Non-pigmented ciliary epithelial cell (primary cell): ENCODE results near the gene CGREF1.
A peak's percentile ranks its signal among the peaks of the same experiment; 100 is the strongest.

Experiments used
- DNase-seq: peaks from one replicate; pipeline ENCODE4 v3.0.0-alpha.2; 2010; ENCODE audit warnings: low read depth

Gene CGREF1

DNA sequence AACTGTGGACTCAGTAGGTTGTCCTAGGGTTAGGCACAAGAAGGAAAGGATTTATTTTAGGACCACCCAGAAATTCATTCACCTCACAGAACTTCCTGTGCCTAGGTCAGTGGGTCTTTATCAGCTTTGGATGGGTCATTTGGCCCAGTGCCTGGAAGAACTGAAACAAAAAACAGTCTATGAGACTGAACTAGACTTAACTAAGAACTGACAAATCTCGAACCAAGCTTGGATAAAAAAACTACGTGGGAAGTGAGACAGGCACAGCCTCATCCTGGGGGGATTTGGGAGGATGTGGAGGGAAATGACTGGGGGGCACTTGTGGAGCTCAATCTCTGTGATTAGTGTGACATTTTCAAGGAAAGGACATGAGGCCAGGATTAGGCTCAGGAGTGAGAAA lies 45.1 kb downstream of the CGREF1 start:
- DNase-seq, result no peak

DNA sequence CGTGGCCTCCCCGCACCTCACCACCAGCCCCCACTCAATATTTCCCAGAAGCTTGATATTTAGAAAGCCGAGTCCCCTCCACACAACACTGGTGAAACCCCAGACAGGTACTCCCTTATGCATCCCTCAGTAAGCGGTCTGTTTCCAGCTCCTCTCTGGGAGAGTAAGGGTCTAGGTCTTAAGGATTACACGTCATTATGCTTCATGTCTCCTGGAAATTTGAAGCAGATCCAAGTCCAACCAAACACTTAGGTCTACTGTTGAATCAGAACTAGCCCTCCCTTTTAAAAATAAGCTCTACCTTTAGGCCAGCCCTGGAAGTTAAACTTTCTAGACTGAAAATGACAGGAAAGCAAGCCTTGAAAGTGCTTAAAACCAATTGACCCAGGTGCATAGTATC lies 46.0 kb downstream of the CGREF1 start:
- DNase-seq, result no peak

DNA sequence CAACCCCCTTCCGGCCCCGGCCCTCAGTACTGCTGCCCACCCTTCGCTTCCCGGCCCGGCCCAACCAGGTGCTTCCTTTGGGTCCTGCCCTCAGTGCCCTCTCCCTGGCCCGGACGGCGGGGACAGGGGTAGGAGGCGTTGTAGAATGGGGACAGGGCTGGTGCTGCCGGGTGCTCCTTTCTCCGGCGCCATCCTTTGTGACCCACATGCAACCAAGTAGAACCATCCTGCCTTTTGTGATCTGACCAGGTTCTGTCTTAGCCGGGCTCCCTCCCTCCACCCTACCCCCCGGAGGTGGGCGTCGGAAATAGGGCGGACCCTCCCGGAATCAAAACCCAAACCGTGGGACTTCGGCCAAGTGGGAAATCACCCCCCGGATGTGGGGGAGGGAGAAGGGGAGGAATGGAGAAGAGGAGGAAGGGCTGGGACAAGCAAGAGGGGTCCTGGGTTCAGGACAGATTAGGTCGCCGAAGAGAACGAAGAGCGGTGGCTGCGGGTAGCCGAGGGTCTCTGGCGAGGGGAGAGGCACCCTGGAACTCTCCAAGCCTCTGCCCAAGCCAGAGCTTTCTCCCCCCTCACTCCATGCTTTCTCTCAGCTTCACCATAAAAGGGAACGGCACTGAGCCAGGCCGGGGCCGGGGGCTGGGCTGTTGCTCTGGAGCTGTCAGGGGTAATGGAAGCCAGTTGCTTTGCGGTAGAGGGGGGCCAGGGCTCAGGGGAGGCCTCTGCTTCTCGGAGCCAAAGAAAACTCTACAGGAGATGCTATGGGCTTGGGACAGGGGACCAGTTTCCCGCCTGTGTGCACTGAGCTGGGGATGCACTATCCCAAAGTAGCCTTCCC lies 46.7 kb downstream of the CGREF1 start:
- DNase-seq, result no peak

DNA sequence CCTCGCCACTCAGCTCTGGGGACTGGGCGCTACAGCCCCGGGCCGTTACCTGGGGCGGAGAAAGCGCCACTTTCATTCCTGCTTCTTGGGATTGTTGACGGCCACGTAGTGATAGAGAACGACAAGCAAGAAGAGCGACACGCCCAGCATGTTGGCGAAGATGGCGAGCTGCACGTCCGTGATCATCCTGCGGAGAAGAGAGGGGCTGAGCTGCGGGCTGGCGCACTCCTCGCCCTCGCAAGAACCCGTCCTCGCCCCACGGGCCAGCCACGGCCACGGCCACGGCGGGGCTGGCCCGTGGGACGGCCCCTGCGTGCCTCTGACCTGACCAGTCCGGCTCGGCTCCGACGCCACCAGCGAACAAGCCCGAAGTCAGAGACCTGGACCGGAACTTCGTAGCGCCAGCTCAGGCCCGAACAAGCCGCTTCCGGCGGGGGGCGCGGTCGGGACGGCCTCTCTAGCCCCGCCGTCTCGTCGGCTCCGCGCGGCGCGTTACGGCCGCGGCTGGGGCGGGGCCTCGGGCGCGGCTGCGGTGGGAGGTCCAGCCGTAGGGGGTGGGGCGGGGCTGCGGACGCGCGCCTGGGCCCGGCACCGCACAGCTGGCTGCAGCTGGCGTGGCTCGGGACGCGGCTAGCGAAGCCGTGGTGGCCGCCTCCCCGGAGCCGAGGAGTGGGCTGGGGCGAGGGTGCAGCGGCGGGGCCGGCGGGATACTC lies 47.5 kb downstream of the CGREF1 start, which contains the start of gene OST4:
Gene OST4 (minus strand): TSS at position 378 of the 713 bp plus-strand sequence.
- DNase-seq, result peak; percentile 53

DNA sequence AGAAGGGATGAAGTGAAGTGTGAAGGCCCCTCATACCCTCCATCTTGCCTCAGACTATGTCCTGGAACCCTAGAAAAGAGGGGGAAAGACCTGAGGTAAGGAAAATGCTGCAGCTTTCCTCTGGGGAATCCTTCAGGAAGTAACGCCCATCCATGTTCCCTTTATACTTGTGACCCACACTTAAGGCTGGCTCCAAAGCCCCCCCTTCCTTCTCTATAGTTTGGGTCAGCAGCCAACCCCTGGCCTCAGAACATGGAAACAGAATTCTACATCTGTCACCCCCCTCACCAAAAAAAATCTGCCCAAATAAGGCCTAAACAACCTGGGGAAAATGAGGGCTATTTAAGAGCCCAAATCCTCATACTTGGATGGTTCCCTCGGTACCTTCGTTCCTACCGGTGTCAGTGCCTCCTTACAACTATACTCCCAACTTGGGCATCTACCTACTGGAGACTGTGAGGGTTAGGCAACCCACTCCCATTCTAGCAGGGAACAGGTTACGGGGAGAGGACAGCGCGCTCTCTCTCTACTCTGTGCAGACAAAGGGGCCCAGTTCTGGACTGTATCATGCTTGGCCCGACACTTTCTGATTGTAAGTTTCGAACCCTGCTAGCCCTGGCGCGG lies 48.2 kb downstream of the CGREF1 start:
- no peak for DNase-seq

DNA sequence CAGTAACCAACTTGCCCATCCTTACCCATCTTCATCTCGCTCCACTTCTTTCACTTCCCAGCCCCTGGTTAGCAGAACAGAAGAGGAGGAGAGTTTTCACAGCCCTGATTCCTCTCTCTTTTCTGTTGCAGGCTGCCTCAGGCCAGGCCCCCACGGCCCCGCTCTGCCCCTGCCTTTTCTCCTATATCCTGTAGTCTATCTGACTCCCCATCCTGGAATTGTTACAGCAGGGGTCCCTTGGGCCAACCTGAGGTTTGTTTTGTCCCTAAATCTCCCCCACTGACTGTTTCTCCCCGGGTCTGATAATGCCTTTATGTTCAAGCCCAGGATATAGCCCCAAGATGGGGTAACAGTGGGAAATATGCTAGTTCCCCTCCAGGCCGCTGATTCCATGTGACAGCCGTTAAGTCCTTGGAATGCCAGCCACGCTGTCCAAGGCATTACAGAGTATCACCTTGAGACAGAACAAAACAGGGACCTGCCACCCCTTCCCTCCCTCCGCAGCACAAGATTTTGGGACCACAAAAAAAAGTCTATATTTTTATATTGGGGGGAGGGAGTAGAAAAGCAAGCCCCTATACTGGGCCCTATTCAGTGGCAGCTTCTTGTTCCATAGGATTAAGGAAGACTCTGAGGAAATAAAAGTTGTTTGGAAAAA lies 48.8 kb downstream of the CGREF1 start:
- no peak for DNase-seq

DNA sequence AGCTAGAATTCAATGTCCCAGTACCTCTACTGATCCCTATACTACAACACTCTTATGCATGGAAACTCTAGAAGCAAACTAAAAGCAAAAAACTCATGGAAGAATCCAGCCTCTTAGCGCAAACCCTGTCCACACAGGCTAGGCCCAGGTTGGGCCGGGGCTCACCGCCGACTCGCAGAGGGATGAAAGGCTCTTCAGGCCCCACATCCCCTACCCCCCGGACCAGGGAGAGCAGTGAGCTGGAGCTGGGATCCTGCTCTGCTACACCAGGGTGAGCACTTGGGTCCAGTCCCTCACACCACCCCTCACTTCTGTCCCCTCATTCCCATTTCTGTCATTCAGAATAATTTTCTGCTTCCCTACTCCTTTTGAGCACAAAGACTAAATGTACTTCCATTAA lies 49.5 kb downstream of the CGREF1 start:
- no peak for DNase-seq

DNA sequence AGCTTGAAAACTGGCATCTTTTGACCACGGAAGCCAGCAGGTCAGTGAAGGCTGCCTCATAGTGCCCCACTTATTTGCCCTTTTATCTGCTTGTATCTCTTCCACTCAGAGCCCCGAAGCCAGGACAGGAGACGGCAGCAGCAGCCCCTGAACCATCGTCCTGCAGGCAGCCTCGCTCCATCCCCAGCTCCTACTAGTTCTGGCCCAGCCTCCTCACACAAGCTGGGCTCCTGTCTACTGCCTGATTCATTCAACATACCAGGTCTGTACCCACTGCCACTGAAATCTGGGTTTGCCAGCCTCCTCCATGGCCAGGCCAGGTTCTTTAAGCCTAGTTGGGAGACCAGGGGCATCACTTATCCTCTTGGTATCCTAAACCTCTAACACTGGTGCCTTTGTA lies 51.5 kb downstream of the CGREF1 start:
- no peak for DNase-seq

DNA sequence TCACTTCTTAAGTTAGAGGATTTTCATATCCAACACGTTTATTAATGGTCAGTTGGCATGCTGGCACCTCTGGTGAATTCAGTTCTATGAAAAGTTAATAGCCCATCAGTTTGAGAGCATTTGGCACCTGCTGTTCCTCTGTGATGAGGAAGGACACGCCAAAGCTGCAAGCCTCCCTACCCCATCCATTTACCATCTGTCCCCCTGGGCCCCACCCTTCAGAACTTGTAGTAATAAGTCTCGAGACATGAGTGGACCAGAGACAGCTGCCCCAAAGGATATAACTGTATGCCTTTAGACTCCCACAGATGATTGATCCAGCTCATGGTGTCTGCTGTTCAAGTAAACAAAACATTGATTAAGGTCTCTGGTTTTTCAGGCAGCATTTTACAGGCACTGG lies 53.8 kb downstream of the CGREF1 start:
- DNase-seq, result no peak

DNA sequence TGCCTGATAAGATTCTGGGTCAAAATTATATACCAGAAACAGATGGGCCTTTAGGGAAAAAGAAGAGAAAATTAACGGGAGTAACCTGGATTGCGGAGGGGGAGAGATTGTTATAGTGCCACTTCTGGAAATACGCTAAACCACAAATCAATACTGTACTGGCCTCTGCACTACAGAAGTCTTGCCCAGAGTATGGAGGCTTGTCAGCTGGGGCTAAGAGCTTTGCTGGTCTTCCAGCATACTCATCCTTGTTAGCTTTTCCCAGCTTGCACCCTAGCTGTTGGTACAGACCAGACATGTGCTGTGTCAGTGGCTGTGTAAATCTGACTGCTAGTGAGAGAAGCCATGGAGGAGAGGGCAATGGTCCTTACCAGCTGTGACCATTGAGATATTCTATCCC lies 58.6 kb downstream of the CGREF1 start:
- no peak for DNase-seq

DNA sequence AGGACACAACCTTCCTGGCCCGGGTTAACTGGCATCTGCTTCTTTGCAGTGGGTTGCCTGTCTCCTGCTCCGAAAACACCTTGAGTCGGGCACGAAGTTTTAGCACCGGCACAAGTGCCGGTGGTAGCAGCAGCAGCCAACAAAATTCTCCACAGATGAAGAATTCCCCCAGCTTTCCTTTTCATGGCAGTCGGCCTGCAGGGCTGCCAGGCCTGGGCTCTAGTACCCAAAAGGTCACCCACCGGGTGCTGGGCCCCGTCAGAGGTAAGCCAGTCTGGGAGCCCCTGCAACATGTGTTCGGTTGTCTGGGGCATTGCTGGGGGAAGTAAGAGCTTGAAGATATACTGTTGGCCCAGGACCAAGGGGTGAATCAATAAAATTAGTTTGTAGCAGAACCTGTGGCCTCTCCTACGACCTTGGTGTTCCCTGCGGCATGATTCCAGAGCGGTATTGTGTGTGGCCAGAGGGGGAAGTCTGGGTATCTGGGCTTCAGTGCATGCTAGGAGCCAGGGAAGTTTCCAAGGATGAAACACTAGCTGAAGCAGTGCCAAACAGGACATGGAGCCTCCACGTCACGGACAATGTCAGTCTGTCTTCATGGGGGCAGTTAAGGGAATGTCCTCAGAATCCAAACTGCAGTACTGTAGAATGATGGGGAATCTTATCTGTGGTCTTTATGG lies 59.6 kb downstream of the CGREF1 start:
- no peak for DNase-seq

DNA sequence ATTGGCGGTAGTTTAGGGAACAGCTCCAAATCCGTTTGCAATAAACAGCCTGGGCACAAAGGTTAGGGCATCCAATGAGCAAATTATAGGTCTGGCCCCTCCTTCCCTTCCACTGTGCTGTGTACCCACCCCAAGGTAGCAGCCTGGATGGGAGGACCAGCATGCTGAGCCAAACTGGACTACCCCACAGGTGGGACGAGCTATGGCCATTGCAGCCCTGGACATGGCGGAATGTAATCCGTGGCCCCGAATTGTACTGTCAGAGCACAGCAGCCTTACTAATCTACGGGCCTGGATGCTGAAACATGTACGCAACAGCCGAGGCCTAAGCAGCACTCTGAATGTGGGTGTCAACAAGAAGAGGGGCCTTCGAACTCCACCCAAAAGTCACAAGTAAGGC lies 60.7 kb downstream of the CGREF1 start:
- DNase-seq, result no peak

DNA sequence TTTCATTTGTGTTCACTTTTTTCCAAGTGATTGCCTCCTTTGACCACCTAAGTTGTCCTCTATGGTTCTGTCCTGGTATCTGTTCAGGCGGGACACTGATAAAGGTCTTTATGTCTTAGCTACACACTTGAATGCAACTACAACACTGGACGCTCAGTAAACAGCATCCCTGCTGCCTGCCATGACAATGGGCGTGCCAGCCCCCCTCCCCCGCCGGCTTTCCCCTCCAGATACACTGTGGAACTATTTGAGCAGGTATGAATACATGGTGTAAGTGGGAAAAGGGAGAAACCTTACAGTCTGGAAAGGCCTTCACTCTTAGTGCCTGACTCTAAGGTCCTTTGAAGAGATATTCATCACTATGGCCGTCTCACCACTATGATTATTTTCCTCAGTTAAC lies 61.7 kb downstream of the CGREF1 start:
- no peak for DNase-seq

DNA sequence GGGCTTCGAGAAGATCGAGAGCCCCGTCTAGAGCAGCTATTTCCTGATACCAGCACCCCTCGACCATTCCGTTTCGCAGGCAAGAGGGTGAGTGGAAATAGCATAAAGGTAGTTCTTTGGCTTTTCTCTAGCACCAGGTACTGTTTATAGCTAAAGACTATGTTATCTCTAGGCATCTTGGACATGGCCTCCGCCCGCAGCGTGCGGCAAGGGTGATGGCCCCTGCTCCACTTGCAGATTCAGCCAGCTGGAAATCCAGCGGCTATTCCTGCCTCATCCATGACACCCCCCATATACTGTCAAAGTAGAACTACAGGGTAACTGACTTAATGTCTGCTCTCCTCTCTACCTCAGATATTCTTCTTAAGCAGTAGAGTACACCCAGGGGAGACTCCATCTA lies 64.2 kb downstream of the CGREF1 start:
- no peak for DNase-seq

DNA sequence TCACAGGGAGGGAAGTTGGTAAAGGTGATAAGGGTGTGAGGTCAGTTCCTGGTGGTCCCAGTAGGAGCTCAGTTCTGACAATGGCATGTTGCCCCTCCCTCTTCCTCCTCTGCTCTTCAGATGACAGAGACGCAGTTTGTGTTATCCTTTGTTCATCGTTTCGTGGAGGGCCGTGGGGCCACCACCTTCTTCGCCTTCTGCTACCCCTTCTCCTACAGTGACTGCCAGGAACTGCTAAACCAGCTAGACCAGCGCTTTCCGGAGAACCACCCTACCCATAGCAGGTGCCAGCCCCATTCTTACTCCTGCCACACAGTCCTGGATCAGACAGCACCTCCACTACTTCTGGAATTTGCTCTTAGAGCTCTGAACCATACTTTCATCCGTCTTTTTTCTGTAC lies 65.2 kb downstream of the CGREF1 start:
- DNase-seq, result no peak

DNA sequence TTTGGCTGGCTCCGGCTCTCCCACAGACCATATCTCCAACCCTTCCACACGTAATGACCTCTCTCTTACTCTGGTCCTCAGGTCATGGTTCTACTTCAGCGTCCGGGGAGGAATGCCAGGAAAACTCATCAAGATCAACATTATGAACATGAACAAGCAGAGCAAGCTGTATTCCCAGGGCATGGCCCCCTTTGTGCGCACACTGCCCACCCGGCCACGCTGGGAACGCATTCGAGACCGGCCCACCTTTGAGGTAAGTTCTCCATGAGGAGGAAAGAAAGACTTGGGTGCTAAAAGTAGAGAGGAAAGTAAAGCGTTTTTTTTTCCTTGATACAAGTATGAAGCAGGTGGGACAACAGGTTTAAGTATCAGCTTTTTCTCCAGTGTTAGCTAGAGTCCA lies 65.6 kb downstream of the CGREF1 start:
- DNase-seq, result no peak

DNA sequence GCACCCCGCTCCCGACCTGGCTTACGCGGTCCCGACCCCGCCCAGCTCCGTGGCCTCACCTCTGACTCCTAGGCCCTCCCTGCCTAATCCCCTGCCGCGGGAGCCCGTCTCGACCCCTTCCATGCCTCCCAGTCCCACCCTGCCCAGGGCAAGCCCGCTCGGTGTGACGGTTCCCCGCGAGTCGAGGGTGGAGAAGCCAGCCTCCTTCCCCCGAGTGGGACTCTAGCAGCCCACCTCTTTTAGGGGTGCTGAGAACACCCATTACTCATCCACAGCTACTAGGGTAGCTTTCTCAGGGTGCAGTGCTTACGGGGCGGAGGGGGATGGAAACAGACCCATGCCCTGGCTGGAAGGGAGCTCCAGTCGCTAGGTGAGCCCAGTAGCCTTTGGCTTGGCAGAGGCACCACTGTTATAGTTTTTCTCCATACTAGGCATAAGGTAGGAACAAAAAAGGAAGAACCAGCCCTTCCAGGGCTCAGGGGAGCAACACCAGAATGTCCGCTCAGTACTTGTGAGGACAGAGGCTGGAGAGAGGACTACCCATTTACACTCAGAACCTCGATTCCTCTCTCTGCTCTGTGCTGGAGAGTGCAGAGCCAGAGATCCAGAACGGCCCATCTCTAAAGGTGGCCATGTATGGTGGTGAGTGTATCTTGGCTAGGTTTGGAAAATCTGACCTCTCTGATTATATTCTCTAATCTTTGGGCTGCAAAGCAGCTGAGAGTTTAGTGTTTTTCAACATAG lies 66.9 kb downstream of the CGREF1 start:
- DNase-seq, result no peak

DNA sequence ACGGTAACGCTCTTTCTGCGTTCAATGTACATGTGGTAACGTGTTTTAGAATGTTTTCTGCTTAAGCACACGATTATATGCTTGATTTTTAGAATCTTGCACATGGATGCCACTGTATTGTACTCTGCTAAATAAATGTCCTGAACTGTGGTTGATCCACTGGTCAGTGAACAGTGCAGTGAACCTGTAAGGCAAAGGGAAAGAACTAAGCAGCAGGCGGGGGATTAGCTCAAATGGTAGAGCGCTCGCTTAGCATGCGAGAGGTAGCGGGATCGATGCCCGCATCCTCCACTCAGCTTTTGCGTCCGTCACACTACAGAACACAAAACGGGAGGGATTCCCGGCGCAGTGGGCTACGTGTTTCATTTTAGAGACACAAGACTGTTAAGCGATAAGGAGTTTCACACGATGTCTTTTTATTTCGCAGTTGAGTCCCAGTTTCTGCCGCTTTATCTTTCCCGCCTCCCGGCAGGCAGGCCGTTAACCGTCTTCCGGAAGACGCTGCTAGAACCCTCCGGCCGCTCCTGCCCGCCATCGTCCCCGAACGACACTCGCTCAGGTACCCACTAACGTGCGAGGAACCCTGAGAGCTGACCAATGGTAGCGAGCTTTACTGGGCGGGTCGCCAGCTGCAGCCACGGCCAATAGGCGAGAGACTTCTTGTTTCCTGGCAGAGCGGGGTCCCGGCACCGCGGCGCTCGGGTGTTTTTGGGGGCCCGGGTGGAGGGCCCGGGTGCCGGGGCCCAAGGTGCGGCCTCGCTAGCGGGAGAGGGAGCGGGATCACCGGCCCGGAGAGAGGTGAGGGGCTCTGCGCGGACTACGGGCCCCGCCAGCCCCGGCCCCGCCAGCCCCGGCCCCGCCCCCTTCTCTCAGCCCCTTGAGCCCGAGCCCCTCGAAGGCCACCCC lies 67.7 kb downstream of the CGREF1 start, which contains the start of gene AGBL5:
Gene AGBL5 (plus strand): TSS at position 673 of the 906 bp plus-strand sequence. CDS start 1,291 bp downstream, outside the sequence.
- peak; percentile 70 for DNase-seq
